ENCODE measurements around the gene JUND. TPM values are rescaled to one million over a fixed set of nuclear protein-coding genes. Genes with fewer than 3 reads are reported as not detected.

Gene JUND
- total RNA-seq, 1 experiment from 2014 or later = 56.6 TPM

DNA sequence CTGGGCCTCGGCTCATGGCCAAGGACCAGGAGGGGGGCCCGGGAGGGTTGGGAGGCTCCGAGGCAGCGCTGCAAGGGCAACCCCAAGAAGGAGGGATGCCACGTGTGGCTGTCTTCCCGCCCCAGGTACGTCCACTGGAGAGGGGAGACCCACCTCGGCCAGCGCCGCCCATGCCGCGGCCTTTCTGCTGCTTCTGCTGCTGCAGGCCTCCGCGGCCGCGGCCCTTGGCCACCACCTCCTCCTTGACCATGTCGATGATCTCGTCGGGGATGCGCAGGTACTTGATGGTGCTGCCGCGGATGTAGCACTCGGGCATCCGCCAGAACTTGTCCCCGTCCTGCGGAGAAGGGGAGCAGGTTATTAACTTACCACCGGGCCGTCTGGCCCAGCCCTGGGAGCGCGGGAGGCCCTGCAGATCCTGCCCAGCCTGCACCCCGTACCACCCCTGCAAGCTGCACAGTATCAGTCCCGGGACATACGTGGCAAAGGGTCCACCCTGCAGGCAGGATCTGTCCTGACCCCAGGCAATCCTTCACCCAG lies 28.2 kb upstream of the JUND start:
- no peak for DNase-seq (ENCODE audit: extremely low read depth, low read depth)

DNA sequence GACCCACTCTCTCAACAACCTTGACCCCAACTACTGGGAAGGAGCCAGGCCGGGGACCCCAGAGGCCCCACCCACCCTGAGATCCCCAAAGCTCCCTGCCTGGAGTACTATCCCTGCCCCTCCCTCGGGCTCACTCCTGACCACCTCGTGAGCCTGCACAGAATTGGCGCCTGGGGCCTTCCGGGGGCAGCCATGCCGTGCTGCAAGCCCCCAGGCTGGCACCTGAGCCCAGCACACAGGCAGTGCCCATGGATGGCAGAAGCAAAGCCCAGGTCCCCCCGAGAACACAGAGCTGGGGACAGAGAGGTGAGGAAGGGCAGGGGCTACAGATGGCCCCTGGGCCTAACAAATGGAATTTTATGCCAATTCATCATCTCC lies 27.5 kb upstream of the JUND start:
- DNase-seq (ENCODE audit: extremely low read depth, low read depth) = no peak

DNA sequence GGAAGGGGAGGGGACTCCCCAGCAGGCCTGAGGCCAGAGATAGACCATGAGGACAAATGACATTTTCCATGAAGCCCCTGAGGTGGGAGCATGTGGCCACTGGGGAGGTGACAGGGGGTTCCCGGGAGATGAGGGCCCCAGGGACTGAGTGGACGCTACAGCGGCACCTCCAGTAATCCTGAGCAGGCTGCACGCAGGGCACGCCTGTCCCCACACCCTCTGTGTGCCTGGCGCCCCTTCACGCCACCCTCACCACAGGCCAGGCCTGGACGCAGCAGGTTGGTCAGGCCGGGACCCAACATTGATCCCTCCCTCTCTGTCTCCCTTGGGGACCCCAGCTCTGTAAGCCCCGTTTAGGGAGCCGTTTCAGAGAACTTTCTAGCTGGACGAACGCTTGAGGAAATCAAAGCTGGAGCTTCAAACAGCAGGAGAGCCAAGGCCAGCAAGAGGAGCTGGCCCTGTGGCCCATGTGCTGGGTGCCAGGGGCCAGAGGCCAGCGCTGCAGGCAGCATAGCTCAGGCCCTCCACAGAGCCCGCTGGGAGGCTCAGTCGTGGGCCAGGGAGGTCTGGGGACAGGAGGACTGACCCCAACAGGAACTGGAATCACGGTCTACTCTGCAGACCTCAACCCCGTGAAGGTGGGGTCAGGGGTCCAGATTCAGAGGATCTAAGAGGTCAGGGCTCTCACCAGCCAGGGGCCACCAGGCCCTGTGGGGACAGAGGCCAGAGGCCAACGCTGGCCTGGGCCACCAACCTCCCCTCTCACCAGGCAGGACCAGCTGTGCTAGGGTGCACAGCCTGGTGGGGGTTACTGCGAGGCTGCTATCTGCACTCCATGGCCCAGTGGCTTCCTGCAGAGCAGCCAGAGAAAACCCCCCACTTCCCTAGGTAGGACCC lies 26.9 kb upstream of the JUND start:
- DNase-seq (ENCODE audit: extremely low read depth, low read depth) = no peak

DNA sequence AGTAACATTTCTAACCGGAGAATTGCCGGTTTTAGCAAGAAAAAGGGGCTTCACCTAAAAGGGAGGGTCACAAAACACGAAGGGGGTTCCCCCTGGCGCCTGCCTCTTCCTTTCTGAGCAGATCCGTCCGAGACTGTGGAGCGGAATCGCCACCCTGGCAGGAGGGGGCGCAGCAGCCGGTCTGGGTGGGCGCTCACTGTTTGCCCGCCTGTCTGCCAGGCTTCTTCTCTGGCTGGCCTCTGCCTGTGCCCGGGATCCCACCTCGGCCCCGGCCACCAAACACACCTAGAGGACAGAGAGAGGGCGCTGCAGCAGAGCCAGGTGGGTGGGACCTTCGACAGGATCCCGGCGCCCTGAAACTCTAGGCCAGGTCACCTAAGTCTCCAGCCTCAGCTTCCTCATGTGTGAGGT lies 25.9 kb upstream of the JUND start:
- DNase-seq (ENCODE audit: extremely low read depth, low read depth) = no peak

DNA sequence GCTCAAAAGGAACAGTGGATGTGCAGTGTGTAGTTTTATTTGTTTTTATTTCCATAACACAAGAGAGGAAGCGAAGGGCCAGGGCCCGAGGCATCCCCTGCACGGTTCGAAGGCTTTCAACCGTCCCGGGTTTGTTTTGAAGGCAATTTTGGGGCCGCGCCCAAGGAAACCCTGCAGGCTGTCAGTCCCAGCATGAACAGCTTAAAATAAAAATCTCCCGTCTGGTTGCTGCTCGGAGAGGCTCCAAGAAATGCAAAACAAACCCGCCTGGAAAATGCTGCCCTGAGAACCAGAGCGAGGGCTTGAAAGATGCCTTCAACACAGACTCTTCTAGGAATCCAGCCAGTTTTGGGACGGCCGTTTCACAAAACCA lies 25.5 kb upstream of the JUND start:
- no peak for DNase-seq (ENCODE audit: extremely low read depth, low read depth)

DNA sequence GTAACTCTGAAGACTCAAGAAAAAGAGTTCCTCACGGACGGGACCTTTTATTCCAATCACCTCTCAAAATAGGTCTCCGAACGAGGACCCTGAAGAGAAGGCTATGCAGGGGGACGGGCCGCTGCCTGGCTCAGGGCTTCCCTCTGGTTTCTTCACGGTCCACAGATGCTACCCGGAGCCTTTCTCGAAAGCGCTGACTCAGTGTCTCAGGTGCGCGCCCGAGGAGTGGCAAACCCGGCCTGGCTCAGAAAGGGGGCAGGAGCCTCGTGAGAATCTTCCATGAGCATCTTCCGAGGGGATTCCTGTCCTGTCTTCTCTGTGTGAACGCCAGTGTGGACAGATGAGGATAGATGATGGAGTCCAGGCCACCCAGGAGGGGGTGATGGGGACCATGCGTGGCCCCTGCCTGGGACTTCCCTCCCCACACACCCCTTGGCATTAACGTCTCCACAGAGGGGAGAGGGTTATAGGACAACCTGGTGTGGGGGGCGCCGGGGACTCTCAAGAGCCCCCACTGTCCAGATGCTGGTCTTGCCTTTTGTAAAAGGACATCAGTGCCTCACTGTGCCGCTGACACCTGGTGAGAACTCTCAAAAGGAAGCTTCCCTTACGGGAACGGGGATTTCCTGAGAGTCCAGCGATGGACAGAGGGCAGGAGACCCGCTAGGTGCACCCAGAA lies 24.9 kb upstream of the JUND start:
- DNase-seq (ENCODE audit: extremely low read depth, low read depth) = no peak

GRCh38 chr19:18304458-18305310 lies 23.3 kb upstream of the JUND start:
- DNase-seq (ENCODE audit: extremely low read depth, low read depth) = no peak

DNA sequence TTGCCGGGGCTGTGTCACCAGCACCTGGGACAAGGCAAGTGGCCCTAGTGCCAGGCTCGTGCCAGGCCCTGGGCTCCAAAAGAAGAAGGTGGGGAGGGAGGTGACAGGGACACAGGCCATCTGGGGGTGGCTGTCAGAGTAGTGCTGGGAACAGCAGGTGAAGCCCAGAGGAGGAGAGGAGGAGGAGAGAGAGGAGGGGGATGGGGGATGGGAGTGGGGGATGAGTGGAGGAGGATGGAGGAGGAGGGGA lies 22.7 kb upstream of the JUND start:
- no peak for DNase-seq (ENCODE audit: extremely low read depth, low read depth)

- DNase-seq (ENCODE audit: extremely low read depth, low read depth) = no peak
Observed at GRCh38 chr19:18301718-18302111, 20.3 kb upstream of the JUND start.

DNA sequence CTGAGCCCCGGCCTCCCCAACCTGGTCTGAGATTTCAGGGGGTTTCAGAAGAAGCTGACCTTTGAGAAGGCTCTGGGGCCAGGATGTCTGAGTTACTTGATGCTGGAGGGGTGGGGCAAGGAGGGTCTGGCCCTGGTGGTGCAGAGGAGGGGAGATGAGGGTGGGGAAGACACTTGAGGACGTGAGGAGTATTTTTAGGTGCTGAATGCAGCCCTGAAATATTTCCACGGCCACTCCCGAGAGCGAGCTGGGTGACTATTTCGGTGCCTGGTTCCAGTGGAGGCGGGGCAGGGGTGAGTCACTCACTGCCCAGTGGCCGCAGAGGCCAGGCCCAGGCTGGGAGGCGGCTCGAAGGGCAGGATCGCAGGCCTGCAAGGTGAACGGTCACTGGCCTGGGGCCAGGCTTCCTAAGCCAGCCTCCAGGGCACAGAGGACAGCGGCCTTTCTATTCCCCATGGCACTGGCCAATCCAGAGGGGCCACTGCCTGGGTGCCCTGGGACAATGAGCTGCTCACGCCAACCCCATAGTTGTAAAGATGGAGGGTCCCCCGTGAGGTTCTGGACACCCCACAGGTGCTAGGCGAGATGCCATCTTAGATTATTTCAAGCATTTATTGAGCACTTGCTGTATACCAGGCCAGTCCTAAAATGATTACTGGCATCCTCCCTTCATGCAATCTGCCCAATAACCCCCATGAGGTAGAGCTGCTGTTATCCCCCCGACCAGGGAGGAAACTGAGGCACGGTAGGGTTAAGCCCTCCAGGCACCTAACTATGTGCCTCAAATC lies 19.7 kb upstream of the JUND start:
- DNase-seq (ENCODE audit: extremely low read depth, low read depth) = no peak

DNA sequence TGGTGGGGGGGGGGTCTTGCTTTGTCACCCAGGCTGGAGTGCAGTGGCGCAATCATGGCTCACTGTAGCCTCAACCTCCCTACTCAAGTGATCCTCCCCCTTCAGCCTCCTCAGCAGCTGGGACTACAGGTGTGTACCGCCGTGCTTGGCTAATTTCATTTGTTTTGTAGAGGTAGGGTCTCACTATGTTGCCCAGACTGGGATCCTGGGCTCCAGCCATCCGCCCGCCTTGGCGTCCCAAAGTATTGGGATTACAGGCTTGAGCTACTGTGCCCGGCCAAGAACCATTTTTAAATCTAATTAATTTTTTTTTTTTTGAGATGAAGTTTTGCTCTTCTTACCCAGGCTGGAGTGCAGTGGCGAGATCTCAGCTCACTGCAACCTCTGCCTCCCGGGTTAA lies 18.2 kb upstream of the JUND start:
- no peak for DNase-seq (ENCODE audit: extremely low read depth, low read depth)

DNA sequence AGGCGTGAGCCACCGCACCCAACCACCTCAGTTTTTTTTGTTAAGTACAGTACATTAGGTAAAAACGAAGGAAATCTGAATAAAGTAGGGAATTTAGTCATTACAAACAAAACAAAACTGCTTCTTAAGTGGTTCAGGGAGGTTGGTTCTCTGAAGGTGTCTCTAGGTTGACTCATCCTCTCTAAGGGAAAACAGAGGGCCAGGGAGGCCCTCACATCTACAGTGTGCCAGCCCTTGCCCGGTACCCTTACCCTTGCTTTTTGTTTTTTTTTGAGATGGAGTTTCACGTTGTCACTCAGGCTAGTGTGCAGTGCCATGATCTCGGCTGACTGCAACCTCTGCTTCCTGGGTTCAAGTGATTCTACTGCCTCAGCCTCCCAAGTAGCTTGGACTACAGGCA lies 17.2 kb upstream of the JUND start:
- DNase-seq (ENCODE audit: extremely low read depth, low read depth) = no peak

DNA sequence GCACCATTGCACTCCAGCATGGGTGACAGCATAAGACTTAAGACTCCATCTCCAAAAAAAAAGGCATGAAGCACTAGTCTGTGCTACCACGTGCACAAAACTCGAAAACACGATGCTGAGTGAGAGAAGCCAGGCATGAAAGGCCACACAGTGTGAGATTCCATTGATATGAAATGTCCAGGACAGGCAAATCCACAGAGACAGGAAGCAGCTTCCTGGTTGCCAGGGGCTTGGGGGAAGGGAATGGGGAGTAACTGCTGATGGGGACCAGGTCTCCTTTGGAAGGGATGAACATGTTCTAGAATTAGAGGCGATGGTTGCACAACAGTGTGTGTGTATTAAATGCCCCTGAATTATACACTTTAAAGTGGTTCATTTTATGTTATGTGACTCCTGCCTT lies 15.9 kb upstream of the JUND start:
- no peak for DNase-seq (ENCODE audit: extremely low read depth, low read depth)

DNA sequence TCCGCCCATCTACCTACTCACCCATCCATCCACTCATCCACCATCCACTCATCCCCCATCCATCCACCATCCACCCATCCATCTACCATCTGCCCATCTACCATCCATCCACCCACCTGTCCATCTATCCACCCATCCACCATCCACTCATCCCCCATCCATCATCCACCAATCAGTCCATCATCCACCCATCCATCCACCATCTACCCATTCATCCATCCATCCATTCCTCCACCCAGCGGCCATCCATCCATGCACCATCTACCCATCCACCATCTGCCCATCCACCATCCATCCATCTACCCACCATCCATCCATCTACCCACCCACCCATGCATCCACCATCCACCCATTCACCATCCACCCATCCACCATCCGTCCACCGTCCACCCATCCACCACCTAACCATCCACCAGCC lies 13.6 kb upstream of the JUND start:
- no peak for DNase-seq (ENCODE audit: extremely low read depth, low read depth)

DNA sequence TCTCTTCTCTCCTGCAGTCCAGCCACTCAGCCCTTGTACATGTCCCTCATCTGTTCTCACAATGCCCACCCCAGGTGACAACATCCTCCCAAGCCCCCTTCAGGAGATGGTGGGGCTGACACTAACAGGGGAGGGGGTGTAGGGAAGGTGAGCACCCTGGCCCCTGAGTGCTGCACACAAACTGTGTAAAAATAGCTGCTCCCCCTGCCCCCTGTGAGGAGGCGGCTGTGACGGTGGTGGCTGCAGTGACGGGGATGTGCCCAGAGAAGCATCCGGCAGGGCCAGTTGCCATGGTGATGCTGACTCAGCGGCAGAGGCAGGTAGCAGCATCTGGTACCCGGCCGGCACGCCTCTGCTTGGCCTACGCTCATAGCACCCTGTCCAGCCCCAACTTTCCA lies 13.0 kb upstream of the JUND start:
- DNase-seq (ENCODE audit: extremely low read depth, low read depth) = no peak

GRCh38 chr19:18293642-18294466 lies 12.4 kb upstream of the JUND start:
- no peak for DNase-seq (ENCODE audit: extremely low read depth, low read depth)

- peak; percentile 64 for DNase-seq (ENCODE audit: extremely low read depth, low read depth)
Observed at GRCh38 chr19:18292810-18293641, 11.6 kb upstream of the JUND start.

DNA sequence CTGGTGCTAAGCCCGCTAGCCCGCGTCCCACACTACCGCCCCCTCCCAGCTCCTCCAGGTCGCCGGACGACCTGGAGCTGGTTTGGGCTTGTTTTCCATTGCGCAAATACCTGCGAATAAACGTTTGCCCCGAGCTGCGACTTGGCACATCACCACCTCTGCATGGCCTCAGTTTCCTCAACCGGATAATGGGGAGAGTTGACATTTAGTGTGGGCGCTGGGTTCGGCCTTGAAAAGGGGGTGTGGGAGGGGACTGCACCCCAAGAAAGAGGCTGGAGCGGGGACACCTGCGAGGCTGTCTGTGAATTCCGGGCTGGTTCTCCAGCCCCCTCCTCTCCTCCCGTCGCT lies 11.0 kb upstream of the JUND start:
- no peak for DNase-seq (ENCODE audit: extremely low read depth, low read depth)

Data from NCI-H460 (cell line).